GM19328 (cell line): ENCODE data around the gene TFB1M.
"Not testable (repeated sequence)": the region's sequence is repeated elsewhere in the genome, so short reads cannot be mapped to it uniquely, and the experiment has no call there.

Experiments used
- ATAC-seq: cut with Tn5 transposase; IDR thresholded peaks from one replicate; pipeline ENCODE4 v1.9.1; 2021; ENCODE audit warnings: mild to moderate bottlenecking, moderate library complexity; ENCODE audit not compliant: unreplicated experiment

TFB1M gene

DNA sequence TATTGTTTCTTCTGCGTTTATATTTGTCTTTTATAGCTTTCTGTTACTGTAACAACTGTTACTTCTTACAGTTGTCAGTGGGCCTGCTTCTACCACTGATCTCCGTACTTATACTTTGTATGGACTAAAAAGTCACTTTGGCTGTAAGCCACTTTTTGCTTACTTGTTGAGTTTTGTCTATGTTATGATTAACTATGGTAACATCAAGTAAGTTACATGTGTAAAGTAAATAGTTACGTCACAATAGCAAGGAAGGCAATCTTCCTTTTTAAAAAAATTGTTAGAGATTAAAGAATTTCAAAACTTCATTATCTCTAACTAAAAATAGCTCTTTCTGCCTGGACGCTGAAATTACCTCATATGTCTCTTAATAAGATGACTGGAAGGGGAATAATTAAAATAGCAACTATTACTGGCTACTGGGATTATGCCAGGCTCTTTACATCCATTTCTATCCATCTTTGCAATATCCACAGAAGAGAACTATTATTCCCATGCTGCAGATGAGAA is 10.9 kb downstream of the TFB1M start:
- ATAC-seq, result no peak

DNA sequence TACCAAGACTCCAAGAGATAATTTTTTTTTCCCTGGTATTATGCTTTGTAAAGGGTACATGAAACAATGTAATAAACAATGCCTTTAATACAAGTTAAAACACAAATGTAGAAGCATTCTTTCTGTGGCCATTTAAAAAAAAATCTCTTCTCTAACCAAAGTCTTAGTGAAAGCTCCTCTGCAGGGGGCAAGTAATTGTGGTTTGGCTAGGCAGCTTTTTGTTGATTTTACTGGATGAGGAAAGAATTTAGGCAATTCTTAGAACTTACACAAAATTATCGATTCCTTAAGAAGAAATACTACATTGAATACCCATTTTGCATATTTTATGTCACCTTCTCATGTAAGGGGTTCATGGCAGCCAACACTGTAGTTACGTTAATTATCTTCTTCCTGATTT is 12.4 kb downstream of the TFB1M start:
- ATAC-seq, result no peak

DNA sequence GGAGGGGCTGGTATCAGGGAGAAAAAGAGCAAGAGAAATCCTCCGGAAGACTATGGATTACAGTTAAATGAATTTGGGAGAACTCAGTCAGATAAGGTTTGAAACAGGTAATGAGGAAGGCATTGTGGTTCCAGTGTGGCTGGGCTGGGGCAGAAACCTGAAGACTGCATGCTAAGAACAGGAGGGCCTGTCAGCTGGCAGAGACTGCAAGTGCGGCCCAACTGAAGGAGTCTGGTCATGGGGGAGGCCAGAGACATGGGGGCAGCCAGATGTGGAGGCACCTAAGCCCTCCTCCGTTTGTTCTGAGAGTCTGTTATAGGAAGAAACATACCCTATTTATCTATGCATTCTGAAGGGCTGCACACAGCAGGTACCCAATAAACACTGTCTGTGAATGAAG is 16.6 kb downstream of the TFB1M start:
- no peak for ATAC-seq

DNA sequence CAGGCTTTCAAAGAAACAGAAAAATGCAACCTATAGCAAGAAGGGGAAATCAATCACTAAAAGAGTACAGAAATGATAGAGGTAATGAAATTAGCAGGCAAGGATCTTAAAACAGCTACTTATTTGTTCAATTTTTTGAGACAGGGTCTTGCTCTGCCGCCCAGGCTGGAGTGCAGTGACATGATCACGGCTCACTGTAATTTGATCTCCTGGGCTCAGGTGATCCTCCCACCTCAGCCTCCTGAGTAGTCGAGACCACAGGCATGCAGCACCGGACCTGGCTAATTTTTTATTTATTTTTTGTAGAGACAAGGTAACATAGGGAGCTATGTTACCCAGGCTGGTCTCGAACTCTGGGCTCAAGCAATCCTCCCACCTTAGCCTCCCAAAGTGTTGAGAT is 21.6 kb downstream of the TFB1M start:
- ATAC-seq, result no peak

DNA sequence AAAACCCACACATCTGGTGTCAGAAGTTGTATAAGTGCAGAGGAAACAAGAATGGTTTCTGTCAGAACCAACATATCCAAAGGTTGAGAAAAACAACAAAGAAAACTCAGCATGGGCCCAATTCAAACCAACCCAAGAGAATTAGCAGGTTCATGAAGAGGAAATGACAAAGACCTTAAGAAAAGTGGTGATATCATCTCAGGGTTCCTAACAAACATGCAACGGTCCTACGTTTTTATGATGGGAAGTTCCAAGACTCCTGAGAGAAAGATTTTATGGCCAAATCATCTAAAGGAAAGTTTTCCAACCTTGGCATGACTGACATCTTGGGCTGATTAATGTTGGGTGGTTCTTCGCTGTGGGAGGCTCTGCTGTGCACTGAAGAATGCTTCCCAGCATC is 23.0 kb downstream of the TFB1M start:
- no peak for ATAC-seq

DNA sequence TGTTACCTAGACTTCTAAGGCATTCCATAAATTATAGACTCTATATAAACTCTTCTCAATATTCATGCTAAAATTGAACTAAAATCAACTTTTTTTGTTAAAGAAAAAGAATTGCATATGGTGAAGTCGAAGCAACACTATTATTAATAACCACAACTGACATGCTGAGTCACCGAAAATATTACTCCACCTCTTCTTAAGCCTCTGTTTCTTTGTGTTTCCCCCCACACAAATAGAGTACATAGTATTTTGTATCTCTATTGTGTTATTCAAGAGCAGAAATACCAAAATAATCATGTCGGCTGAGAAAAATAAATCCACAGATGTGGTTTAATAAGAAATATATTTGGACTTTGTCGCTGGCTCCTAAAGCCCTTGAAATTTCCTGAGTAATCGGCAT is 23.8 kb downstream of the TFB1M start:
- ATAC-seq, result no peak

DNA sequence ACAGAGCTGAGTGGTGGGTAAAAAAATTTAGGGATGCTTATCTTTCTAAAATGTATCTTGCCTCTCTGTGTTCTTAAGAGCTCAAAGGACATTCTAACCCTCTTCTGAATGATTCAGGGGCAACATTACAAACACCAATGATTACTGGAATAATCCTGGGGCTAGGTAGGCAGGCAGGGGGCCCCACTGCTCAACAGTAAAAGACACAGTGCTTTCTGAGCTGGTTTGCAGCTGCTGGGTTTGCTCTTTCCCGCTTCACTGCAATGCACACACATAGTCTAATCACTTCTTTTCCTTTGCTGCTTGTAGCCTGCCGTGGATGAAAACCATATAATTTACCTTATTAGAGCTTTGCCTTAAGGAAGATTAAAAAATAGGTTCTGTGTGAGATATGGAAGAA is 26.5 kb downstream of the TFB1M start:
- no peak for ATAC-seq

DNA sequence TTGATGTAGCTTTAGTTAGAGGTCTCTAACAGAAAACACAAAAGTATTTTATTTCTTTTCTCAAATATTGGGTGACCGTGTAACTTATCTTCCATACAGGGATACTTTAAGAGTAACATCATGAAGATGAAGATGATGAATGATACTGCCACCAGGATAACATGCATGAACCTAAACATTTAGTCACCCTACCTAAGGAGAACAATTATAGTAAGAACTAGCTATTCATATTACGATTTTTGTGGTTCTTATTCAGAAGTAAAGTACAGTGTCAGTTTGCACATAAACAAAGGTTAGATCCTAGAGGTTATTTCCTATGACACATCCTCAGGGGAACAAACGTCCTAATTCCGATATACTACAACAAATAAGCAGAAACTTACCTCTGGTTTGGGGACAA is 29.5 kb downstream of the TFB1M start:
- ATAC-seq, result no peak

DNA sequence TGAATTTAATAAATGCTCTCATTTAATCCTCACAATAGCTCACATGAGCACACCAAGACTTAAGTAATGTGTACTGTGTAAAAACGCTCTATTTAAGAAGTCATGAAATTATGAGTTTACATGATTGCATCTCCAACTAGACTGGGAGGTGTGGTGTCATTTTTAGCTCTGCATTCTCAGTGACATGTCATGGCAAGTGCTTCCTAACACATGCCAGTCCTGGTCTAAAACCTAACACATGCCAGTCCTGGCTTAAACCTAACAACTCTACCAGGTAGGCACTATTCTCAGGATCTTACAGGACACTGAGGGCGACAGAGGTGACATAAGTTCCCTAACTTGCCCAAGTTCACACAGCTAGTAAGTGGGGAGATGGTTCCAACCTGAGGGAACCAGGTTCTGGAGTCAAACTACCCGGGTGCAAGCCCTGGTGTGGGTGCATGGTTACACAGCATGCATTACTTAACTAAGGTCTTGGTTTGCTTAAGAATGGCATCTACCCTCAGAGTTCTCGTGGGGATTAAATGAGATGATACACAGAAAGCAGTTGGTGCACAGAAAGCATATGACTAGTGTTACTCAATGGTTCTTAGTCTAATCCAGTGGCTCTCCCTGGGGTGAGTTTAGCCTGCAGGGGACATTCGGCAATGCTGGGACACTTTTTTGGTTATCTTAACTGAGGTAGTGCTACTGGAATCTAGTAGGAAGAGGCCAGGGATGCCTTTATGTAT is 35.8 kb downstream of the TFB1M start:
- no peak for ATAC-seq

DNA sequence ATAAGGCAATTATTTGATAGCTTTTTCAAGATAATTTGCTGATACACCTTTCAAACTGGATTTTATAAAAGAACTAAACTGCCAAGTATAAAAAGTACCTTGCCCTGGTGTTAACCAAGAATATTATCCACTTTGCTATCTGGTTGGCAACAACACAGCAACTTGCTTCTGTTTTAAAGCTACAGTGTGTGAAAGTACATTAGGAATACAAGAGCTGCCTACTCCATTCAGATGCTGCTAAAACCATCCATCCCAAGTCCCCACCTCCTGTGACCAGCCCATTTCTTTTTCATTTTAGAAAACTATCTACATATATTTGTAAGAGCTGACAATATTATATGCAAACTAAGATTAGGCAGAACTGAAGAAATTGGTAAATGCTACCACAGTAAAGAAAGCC is 37.6 kb downstream of the TFB1M start:
- no peak for ATAC-seq

DNA sequence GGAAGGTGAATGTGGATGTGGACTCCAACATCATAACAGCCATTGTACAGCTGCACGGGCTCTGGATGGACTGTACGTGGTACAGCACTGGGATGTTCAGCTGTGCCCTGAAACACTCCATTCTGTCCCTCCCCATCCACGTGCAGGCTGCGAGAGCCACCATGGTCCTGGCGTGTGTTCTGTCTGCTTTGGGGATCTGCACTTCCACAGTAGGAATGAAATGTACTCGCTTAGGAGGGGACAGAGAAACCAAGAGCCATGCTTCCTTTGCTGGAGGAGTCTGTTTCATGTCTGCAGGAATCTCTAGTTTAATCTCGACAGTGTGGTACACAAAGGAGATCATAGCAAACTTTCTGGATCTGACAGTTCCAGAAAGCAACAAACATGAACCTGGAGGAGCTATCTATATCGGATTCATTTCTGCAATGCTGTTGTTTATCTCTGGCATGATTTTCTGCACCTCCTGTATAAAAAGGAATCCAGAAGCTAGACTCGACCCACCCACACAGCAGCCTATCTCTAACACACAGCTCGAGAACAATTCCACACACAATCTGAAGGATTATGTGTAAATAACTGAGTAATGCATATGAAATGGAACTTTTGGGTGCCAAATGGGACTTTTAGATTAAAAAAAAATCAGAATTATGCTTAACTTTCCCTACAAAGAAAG is 38.3 kb downstream of the TFB1M start:
- ATAC-seq, result no peak

DNA sequence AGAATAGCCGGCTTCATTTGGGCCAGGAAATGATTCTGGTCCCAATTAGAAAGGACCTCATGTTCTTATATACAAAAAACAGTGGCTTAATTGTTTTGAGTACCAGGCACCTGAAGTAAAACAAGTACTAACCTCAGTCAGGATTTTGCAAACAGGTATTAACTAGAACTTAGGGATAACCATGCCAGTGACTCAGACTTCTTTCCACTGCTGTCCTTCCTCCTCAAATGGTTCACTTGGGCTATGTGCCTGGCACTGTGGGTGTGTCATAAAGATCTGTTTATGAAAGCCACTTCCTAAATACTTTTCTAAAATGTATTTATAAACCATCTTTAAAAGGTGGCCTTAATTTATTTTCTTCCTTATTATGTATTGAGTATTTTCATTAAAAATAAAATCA is 39.8 kb downstream of the TFB1M start:
- no peak for ATAC-seq

DNA sequence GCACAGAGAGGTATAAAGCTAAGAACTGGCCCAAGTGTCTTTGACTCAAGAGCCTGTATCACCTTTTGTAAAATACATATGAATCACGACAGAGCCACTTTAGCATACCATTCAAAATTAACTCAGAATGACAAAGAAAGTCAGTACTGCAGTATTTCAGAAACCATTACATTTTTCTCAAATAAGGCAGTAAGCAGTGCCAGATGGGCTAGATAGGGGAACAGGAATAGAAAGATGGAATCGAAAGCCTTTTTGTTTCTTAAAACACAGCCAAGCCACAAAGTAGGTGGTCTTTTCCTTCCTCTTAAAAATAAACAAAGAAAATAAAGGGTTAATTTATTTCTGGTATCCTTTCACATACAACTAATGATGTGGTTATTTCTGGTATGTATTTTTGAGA is 40.2 kb downstream of the TFB1M start:
- no peak for ATAC-seq

DNA sequence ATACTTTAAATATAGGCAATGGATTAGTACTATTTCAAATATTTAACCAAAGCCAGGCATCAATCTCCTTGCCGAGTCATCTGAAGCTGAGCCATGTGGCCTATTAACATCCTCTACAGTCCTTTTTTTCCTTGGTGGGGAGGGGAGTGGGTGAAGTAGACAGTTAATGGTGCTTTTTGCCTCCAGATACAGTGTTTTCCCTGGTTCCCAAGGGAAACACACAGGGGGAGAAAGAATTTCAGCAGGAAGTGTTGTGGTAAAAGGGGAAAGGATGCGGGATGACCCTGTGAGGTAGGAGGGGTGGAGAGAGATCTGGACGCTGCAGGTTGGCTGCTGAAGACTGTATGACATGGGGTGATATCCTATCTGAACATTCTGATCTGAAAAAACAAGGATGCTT is 40.9 kb downstream of the TFB1M start:
- ATAC-seq, result no peak

DNA sequence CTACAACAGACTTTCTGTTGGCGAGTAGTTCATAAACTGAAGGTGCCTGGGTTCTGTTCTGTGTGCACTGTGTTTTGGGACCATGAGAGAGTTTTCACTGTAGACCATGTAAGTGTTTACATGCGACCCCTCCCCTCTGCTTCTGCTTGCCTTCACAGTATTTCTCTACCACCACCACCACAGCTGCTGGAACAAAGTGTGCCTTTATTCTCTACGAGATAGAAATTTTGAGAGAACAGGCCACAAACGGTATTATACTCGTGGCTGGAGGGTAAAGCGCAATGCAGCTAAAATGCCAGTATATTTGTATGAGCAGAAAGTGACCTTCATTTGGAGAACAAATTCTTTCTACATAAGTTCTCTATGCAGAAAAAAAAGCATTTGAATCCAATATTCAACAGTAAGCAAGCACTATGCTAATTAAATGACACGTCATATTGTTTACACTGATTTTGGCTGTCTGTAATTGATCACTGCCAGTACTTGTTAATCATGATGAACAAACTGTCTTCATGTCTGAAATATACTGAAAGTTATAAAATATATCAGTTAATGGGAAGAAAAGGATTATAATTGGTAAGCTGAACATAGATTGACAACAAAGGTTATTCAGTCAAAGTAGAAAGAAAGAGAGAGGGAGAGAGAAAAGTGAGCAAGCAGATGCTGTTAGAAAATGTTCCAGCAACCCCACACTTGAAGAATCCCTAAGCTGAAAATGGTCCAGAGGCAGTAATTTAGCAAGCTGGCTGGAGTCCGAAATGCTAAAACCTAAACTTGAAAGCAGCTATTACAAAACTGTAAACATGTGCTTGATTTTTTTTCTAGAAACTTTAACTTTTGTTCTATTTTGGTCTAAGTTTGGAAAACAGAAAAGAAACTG is 41.7 kb downstream of the TFB1M start:
- ATAC-seq, result no peak

DNA sequence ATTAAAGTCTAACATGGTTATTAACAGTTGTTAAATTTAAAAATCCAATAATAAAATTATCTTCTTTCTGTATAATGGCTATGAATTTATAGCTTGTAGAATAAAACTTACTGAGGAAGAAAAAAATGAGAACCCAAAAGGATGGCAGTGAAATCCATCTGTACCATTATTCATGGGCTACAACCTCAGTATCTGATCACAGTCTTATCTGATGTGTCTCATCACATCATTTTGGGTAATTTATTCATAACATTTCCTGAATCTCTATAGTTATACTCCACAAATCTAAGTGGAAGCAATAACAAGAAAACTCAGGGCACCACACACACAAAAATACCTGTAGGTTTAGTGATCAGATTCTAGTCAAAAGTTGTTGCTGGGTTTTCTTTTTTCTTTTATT is 43.1 kb downstream of the TFB1M start:
- ATAC-seq, result no peak

DNA sequence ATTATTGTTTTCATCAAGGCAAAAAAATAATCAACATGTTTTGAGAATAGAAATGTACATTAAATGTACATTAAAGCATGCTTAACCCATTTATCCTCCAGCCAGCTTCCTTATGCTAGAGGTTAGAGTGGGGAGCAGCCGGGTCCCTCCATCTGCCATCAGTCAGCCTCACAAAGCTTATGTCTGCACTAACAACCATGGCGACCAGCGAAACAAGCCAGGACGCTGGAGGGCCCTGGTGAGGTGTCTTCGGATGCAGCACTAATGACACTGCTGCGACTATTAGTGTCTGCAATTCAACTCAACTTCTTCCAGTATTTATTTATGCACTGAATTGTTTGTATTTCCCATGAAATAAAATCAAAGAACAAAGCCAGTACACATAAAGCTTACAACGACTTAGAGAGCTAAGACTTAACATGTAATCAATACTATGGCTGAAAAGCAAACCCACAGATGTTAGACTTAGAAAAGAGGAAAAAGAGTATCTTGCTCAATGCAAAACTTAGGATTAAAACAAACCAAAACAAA is 43.7 kb downstream of the TFB1M start:
- no peak for ATAC-seq

DNA sequence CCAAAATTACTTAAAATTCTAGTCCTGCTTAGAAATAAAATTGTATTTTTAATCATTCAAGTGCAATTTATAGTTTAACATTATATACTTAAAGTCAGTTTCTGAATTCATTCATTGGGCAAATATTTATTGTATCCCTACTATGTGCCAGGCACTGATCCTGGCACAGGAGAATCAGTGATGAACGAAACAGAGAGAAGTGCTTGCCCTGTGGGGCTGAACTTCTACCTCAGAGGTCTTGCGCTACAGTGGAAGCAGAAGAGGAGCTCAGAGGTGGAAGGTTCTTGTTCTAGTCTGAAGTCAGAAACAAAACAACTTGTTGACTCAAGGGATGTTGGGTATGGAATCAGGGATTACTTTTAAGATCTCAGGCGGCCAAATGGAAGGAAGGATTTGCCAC is 44.5 kb downstream of the TFB1M start:
- no peak for ATAC-seq

DNA sequence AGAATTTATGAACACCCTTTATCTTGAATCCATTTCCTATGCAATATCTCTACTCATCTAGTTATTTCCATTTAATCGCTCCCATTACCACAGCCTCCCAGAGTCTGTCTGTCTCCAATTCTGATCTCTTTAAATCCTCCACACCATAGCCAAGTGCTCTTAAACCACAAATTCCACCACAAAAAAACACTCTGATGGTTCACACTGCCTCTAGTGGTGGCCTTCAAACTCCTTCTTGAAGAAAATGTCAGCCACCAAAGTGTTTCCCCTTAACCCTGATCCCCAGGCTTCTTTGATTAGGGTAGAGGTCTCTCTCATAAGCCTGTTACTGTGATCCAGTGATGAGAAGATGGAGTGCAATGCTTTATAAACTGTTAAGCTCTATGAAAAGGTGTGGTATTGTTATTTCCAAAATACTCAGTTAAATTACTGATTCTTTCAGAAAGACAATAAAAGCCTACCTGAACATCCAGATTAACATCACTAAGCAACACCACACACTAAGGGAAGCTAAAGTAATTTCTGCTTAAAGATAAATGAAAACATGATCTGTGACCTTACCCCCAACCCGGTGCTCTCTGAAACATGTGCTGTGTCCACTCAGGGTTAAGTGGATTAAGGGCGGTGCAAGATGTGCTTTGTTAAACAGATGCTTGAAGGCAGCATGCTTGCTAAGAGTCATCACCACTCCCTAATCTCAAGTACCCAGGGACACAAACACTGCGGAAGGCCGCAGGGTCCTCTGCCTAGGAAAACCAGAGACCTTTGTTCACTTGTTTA is 46.0 kb downstream of the TFB1M start:
- not testable (repeated sequence) for ATAC-seq

DNA sequence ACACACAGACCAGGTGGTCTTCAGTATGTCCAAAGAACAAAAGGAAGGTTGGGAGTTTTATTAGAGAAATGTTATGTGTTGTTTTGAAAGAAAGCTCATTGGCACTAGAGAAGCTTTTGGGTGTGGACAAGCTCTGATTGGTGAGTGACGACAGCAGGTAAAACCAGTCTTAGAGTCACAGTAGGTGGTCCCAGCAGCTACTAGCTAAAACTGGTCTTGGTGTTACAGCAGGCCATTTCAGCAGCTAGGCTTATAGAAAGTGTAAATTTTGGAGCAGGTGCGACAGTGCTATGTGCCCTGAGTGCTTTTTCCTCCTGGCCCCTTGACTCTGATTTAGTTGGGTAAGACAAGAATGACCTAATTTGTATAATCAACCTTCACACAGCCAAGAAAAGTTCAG is 46.9 kb downstream of the TFB1M start:
- ATAC-seq, result no peak
